ENCODE measurements around the gene TGOLN2.

GRCh38 chr2:85303780-85304531 lies 23.8 kb downstream of the TGOLN2 start:
- no peak for TF ChIP-seq CTCF (IDR thresholded peaks at IDR 0.05)
- TF ChIP-seq POLR2A (IDR thresholded peaks at IDR 0.05) = no peak
